GM23248 (cell line): Measurements from ENCODE around the gene PRPF38A.

Experiments
- EZH2 ChIP-seq: fragments of 200-600 bp; sonication (generic); IDR thresholded peaks from 2 replicates; pipeline ENCODE4 v1.6.1; 2018; ENCODE audit warnings: antibody characterized with exemption, mild to moderate bottlenecking; ENCODE audit not compliant: insufficient read depth, poor library complexity, severe bottlenecking
- EZH2phosphoT487 ChIP-seq: fragments of 200-600 bp; sonication (generic); IDR thresholded peaks from 2 replicates; pipeline ENCODE4 v1.6.1; 2018; ENCODE audit warnings: antibody characterized with exemption, moderate library complexity, mild to moderate bottlenecking, low read depth; ENCODE audit not compliant: insufficient read depth

DNA sequence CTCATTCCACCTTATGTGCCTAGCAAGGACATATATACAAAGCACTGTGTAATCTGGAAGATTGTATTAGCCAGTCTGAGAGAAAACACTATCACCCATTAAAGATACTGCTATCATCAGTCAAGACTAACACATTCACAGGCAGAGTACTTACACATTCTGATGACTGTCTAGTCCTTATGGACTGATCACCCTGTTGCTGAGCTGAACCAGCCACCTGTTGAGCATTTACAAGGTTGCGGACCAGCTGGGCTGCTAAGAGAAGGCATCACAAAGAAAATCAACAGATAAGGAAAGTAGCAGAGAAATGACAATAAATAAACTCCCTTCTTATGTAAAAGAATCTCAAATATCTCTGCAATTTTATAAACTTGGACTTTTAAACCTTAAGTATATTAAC is 30.8 kb downstream of the PRPF38A start:
- TF ChIP-seq EZH2 (no peak), EZH2phosphoT487 (no peak)
